ENCODE results near the gene TAGLN2.

TAGLN2 gene

DNA sequence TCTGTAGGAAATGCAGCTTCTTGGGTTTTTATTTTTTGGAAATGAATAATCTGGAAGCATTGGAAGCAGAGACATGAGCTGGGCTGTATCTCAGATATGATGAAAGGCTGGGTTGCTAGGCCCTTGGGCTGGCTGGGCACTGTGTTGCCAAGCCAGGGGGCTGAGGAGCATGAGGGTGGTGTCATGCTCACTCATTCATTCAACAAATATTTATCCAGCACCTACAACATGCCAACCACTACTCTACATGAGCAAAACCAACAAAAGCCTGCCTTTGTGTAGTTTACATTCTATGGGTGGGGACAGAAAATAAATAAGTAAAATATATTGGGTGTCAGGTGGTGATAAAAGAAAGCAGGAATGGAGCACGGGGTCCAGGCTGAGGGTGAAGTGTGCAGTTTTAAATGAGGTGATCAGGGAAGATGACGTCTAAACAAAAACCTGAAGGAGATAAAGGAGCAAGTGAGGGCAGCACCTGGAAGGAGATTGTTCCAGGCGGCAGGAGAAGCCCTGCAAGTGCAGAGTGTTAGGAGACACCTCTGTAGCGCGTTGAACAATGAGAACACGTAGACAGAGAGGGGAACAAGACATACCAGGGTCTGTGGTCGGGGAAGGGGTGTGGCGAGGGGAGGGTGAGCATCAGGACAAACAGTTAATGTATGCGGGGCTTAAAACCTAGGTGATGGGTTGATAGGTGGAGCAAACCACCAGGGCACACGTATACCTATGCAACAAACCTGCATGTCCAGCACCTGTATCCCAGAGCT, 10.9 kb downstream of the TAGLN2 start:
- Histone ChIP-seq H3K4me3 (ENCODE audit: low read depth, low read length) (no peak overlapping the region), H3K36me3 (ENCODE audit: control insufficient read depth, insufficient read depth, low read length) (no peaks in the 10 kb centered on the region), H3K27ac (no peak overlapping the region), H3K9me3 (ENCODE audit: control insufficient read depth, low read length) (no peaks in the 10 kb centered on the region), H3K79me2 (no peaks in the 10 kb centered on the region), H3K4me2 (ENCODE audit: low read length) (no peak overlapping the region), H3K27me3 (ENCODE audit: control insufficient read depth, insufficient read depth, low read length) (no peaks in the 10 kb centered on the region), H3K9ac (no peak overlapping the region), H3K4me1 (peaks cover 15% of the 10 kb centered on the region), H2AFZ (peak overlapping the region; percentile 28)
- no peak for TF ChIP-seq CTCF (IDR thresholded peaks at IDR 0.05)

- Histone ChIP-seq H3K4me2 (ENCODE audit: low read length) (no peak overlapping the region), H3K9me3 (ENCODE audit: control insufficient read depth, low read length) (no peaks in the 10 kb centered on the region), H3K27me3 (ENCODE audit: control insufficient read depth, insufficient read depth, low read length) (no peaks in the 10 kb centered on the region), H3K36me3 (ENCODE audit: control insufficient read depth, insufficient read depth, low read length) (no peaks in the 10 kb centered on the region), H2AFZ (peak overlapping the region; percentile 28), H3K4me3 (ENCODE audit: low read depth, low read length) (no peak overlapping the region), H3K9ac (no peak overlapping the region), H3K4me1 (peaks cover 15% of the 10 kb centered on the region), H3K79me2 (no peaks in the 10 kb centered on the region), H3K27ac (no peak overlapping the region)
- TF ChIP-seq CTCF (IDR thresholded peaks at IDR 0.05) = no peak
These were observed 11.7 kb downstream of the TAGLN2 start for GRCh38 chr1:159913451-159914192.

DNA sequence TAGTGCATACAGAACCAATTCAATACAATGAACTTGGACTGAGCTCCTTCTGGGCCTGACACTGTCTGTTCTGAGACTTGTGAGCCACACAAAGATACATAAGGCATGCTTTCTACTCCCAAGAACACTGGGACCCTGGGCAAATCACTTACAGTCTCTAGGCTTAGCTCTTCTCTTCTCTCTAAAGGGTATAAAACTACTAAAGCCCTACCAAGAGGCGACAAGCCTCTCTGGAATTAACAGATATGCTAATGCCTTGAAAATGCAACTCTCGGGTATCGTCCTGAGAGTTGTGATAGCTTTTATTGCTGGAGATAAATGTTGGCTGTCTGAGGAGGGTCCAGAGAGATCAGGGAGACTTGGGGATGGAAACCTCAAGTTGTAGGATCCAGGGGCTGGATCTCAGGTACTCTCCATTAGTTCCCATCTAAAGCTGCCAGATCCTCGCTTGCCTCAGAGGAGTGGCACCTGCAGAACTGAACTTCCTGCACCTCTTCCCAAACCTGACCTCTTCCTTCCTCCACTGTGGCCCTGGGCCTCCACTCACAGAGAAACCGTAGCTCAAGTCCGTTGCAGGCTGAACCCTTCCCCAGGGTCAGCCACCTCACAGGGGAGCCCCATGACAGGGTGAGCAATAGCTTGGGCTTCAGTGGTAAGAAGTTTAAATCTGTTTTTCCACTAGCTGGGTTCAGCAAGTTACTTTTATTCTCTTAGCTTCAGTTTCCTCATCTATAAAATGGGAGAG, 13.8 kb downstream of the TAGLN2 start:
- no peak overlapping the region for H3K4me3 ChIP-seq (ENCODE audit: low read depth, low read length)
- peaks cover 13% of the 10 kb centered on the region for H3K4me1 ChIP-seq
- H2AFZ ChIP-seq = no peak overlapping the region
- no peak overlapping the region for H3K4me2 ChIP-seq (ENCODE audit: low read length)
- no peaks in the 10 kb centered on the region for H3K36me3 ChIP-seq (ENCODE audit: control insufficient read depth, insufficient read depth, low read length)
- peak overlapping the region; percentile 47 for H3K27ac ChIP-seq
- no peaks in the 10 kb centered on the region for H3K27me3 ChIP-seq (ENCODE audit: control insufficient read depth, insufficient read depth, low read length)
- H3K9ac ChIP-seq = no peak overlapping the region
- no peaks in the 10 kb centered on the region for H3K79me2 ChIP-seq
- no peak for TF ChIP-seq CTCF (IDR thresholded peaks at IDR 0.05)
- H3K9me3 ChIP-seq (ENCODE audit: control insufficient read depth, low read length) = no peaks in the 10 kb centered on the region

DNA sequence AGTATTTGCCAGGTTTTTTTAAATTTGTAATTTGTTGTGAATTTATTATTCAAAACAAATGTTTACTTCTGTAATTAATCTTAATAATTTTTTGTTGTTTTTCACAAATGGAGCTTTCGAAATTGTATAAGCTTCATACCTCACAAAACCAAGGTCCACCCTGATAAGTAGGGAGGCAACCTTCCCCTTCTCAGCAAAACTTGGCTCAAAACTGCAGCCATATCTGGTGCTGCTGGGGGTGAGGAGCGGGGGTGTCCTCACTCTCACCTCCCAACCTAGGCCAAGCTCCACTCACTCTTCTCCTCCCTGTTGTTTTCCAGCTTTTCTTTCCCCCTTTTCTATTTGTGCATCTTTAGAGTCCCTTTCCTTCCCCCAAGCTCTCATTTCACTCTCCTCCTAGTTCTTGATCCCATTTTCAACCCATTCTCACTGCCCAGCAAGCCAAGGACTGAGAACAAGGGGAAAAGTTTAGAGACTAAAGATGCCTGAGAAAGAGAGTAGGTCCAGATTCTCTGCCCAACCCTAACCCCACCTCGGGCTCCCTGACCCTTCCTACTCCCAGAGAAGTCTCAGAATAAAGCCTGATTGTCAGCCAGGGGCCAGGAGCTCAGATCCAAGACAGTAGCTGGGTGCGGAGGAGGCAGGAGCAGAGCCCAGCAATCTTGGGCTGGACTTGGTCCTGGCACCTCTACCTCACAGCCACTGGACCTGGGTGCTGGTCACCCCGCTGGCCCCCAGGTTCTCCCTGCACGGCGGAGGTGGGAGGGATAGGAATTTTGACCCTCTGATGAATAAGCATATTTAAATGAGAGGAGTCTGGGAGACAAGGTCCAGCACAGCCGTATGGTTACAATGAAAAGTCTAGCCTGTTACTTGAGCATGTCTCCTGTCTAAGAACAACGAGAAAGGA, 17.0 kb downstream of the TAGLN2 start:
- TF ChIP-seq CTCF (IDR thresholded peaks at IDR 0.05) = no peak
- H2AFZ ChIP-seq = no peak overlapping the region
- no peaks in the 10 kb centered on the region for H3K36me3 ChIP-seq (ENCODE audit: control insufficient read depth, insufficient read depth, low read length)
- H3K9ac ChIP-seq = no peak overlapping the region
- no peak overlapping the region for H3K4me2 ChIP-seq (ENCODE audit: low read length)
- no peak overlapping the region for H3K27ac ChIP-seq
- no peak overlapping the region for H3K4me3 ChIP-seq (ENCODE audit: low read depth, low read length)
- peaks cover 5% of the 10 kb centered on the region for H3K4me1 ChIP-seq
- no peaks in the 10 kb centered on the region for H3K9me3 ChIP-seq (ENCODE audit: control insufficient read depth, low read length)
- H3K79me2 ChIP-seq = no peaks in the 10 kb centered on the region
- no peaks in the 10 kb centered on the region for H3K27me3 ChIP-seq (ENCODE audit: control insufficient read depth, insufficient read depth, low read length)

Data from parathyroid adenoma (tissue), 2 donors.